GM12892 (cell line): ENCODE measurements around the gene ERGIC1.

ENCODE experiments used
- DNase-seq: peaks from one replicate; pipeline ENCODE4 v3.0.0; 2011; ENCODE audit not compliant: insufficient read length
- FAIRE-seq: peaks from 2 replicates; lab custom pipeline; 2011; peaks lifted over from hg19 to GRCh38; lab: Jason Lieb, UNC
- POLR2A ChIP-seq: IDR thresholded peaks from 2 replicates; pipeline ENCODE4 v1.6.1; 2011; ENCODE audit warnings: low read depth, low read length, control low read depth
- POLR2AphosphoS5 ChIP-seq: IDR thresholded peaks from 2 replicates; pipeline ENCODE4 v1.6.1; 2011; ENCODE audit warnings: low read depth, low read length, control low read depth
- TAF1 ChIP-seq: IDR thresholded peaks from 2 replicates; pipeline ENCODE4 v1.6.1; 2011; ENCODE audit warnings: low read depth, mild to moderate bottlenecking, control low read depth, low read length, borderline replicate concordance

ERGIC1 gene

GRCh38 chr5:172905346-172906140 lies 71.5 kb downstream of the ERGIC1 start:
- no peak for TF ChIP-seq POLR2AphosphoS5
- TF ChIP-seq POLR2A: no peak
- TF ChIP-seq TAF1: no peak
- no peak for FAIRE-seq
- no peak for DNase-seq

GRCh38 chr5:172906436-172906835 lies 72.4 kb downstream of the ERGIC1 start:
- DNase-seq: no peak
- FAIRE-seq: peak; percentile 46
- no peak for TF ChIP-seq POLR2AphosphoS5
- no peak for TF ChIP-seq POLR2A
- TF ChIP-seq TAF1: no peak

GRCh38 chr5:172906888-172907287 lies 72.8 kb downstream of the ERGIC1 start:
- FAIRE-seq (no peak), DNase-seq (no peak)
- TF ChIP-seq TAF1 (no peak), POLR2A (no peak), POLR2AphosphoS5 (no peak)

- FAIRE-seq (no peak), DNase-seq (no peak)
- TF ChIP-seq POLR2AphosphoS5 (no peak), TAF1 (no peak), POLR2A (no peak)
Measured at GRCh38 chr5:172907657-172908056, 73.6 kb downstream of the ERGIC1 start.

GRCh38 chr5:172908662-172909061 lies 74.6 kb downstream of the ERGIC1 start:
- no peak for FAIRE-seq

GRCh38 chr5:172909931-172910502 lies 76.0 kb downstream of the ERGIC1 start:
- no peak for DNase-seq
- FAIRE-seq: no peak
- TF ChIP-seq POLR2A (no peak), TAF1 (no peak), POLR2AphosphoS5 (no peak)

More at GRCh38 chr5:172908662-172909061, 74.6 kb downstream of the ERGIC1 start:
- DNase-seq: no peak
- TF ChIP-seq POLR2AphosphoS5 (no peak), POLR2A (no peak), TAF1 (no peak)

- FAIRE-seq: peak; percentile 36
- peak; percentile 41 for DNase-seq
- no peak for TF ChIP-seq TAF1
- no peak for TF ChIP-seq POLR2AphosphoS5
- no peak for TF ChIP-seq POLR2A
Measured at GRCh38 chr5:172910828-172911627, 77.0 kb downstream of the ERGIC1 start.

GRCh38 chr5:172911628-172911880 lies 77.5 kb downstream of the ERGIC1 start:
- FAIRE-seq: no peak
- DNase-seq: no peak
- TF ChIP-seq POLR2AphosphoS5 (no peak), TAF1 (no peak), POLR2A (no peak)

- DNase-seq (no peak), FAIRE-seq (no peak)
- TF ChIP-seq TAF1 (no peak), POLR2AphosphoS5 (no peak)
Measured at GRCh38 chr5:172911976-172912375, 77.9 kb downstream of the ERGIC1 start.

- no peak for FAIRE-seq
- DNase-seq: no peak
- no peak for TF ChIP-seq POLR2AphosphoS5
- TF ChIP-seq POLR2A: no peak
- no peak for TF ChIP-seq TAF1
Measured at GRCh38 chr5:172913117-172913850, 79.2 kb downstream of the ERGIC1 start.

GRCh38 chr5:172915514-172915913 lies 81.5 kb downstream of the ERGIC1 start:
- FAIRE-seq (no peak), DNase-seq (no peak)
- no peak for TF ChIP-seq POLR2A
- no peak for TF ChIP-seq POLR2AphosphoS5
- TF ChIP-seq TAF1: no peak
